ENCODE results near the gene ZMIZ1. TPM values are rescaled to one million over a fixed set of nuclear protein-coding genes. Genes with fewer than 3 reads are reported as not detected.

Gene ZMIZ1
- polyA plus RNA-seq, 1 donor: 44.4 TPM

- no peak for DNase-seq
Measured at GRCh38 chr10:79298403-79299244, 229.9 kb downstream of the ZMIZ1 start.

GRCh38 chr10:79299397-79300241 is 230.9 kb downstream of the ZMIZ1 start:
- DNase-seq: no peak

GRCh38 chr10:79300711-79301110 is 231.9 kb downstream of the ZMIZ1 start:
- no peak for DNase-seq

GRCh38 chr10:79301754-79302530 is 233.2 kb downstream of the ZMIZ1 start:
- DNase-seq: no peak

GRCh38 chr10:79303631-79304478 is 235.1 kb downstream of the ZMIZ1 start:
- no peak for DNase-seq

- DNase-seq: no peak
Measured at GRCh38 chr10:79304479-79305087, 235.8 kb downstream of the ZMIZ1 start.

- DNase-seq: no peak
Measured at GRCh38 chr10:79305515-79305914, 236.7 kb downstream of the ZMIZ1 start.

GRCh38 chr10:79305988-79306387 is 237.2 kb downstream of the ZMIZ1 start:
- no peak for DNase-seq

- DNase-seq: no peak
Measured at GRCh38 chr10:79306644-79307220, 238.0 kb downstream of the ZMIZ1 start.

- DNase-seq: no peak
Measured at GRCh38 chr10:79308016-79308415, 239.2 kb downstream of the ZMIZ1 start.

- no peak for DNase-seq
Measured at GRCh38 chr10:79308969-79309665, 240.4 kb downstream of the ZMIZ1 start.

GRCh38 chr10:79310200-79310865 is 241.6 kb downstream of the ZMIZ1 start:
- DNase-seq: no peak

- no peak for DNase-seq
Measured at GRCh38 chr10:79310911-79311573, 242.3 kb downstream of the ZMIZ1 start.

- DNase-seq: no peak
Measured at GRCh38 chr10:79311581-79312407, 243.0 kb downstream of the ZMIZ1 start.

GRCh38 chr10:79312601-79313187 is 243.9 kb downstream of the ZMIZ1 start:
- DNase-seq: no peak

- DNase-seq: no peak
Measured at GRCh38 chr10:79313320-79313719, 244.6 kb downstream of the ZMIZ1 start.

GRCh38 chr10:79313911-79314439 is 245.2 kb downstream of the ZMIZ1 start:
- DNase-seq: no peak
